OCI-LY7 (cell line): ENCODE measurements around the gene PNPLA1. TPM values are rescaled to one million over a fixed set of nuclear protein-coding genes. Genes with fewer than 3 reads are reported as not detected.

Experiments used
- BruUV-seq: library from RNA; stranded (reverse); fragments of 400-500 nt; replicated peaks from 2 replicates; lab custom pipeline; 2021; lab: Mats Ljungman, UMichigan
- CTCF ChIA-PET: fragments of 300-600 bp; sonication (Branson Sonifier 250); formaldehyde crosslinking; loops from one replicate; lab custom pipeline; 2022; ENCODE audit warnings: antibody characterized with exemption; ENCODE audit not compliant: unreplicated experiment; lab: Charles Lee
- POLR2A ChIA-PET: fragments of 300-600 bp; sonication (Branson Sonifier 250); formaldehyde crosslinking; loops from one replicate; lab custom pipeline; 2022; ENCODE audit warnings: antibody characterized with exemption; lab: Charles Lee
- DNase-seq: peaks from one replicate; pipeline ENCODE4 v3.0.0-alpha.2; 2015; ENCODE audit warnings: low spot score
- H2AFZ ChIP-seq: fragments of 200-600 bp; sonication (generic), shearing (Covaris generic); 2 replicates; pipeline ENCODE4 v1.6.1; 2014; ENCODE audit warnings: mild to moderate bottlenecking, antibody characterized with exemption, low read length, moderate library complexity
- H3K27ac ChIP-seq: fragments of 200-600 bp; sonication (generic); 2 replicates; pipeline ENCODE4 v1.5.1; 2014; ENCODE audit warnings: mixed run types, low read depth, mild to moderate bottlenecking, moderate library complexity, low read length, inconsistent platforms; ENCODE audit not compliant: poor library complexity, severe bottlenecking
- H3K36me3 ChIP-seq: fragments of 200-600 bp; sonication (generic); 2 replicates; pipeline ENCODE4 v1.6.1; 2014; ENCODE audit warnings: mild to moderate bottlenecking, antibody characterized with exemption, low read length, moderate library complexity, mixed read lengths; ENCODE audit not compliant: insufficient read depth
- H3K4me1 ChIP-seq: fragments of 200-600 bp; sonication (generic); 2 replicates; pipeline ENCODE4 v1.5.1; 2014; ENCODE audit warnings: mild to moderate bottlenecking, low read length; ENCODE audit not compliant: insufficient read depth, poor library complexity, severe bottlenecking
- H3K4me2 ChIP-seq: fragments of 200-600 bp; sonication (generic); 2 replicates; pipeline ENCODE4 v1.6.1; 2014; ENCODE audit warnings: mild to moderate bottlenecking, low read length
- H3K4me3 ChIP-seq: fragments of 200-600 bp; sonication (generic); 2 replicates; pipeline ENCODE4 v1.5.1; 2014; ENCODE audit warnings: mild to moderate bottlenecking, low read depth, low read length; ENCODE audit not compliant: poor library complexity, severe bottlenecking
- H3K79me2 ChIP-seq: fragments of 200-600 bp; sonication (generic); 2 replicates; pipeline ENCODE4 v1.6.1; 2016; ENCODE audit warnings: low read depth, mild to moderate bottlenecking, low read length, moderate library complexity, mixed read lengths; ENCODE audit not compliant: insufficient read depth
- H3K9me2 ChIP-seq: fragments of 200-600 bp; sonication (generic); 2 replicates; pipeline ENCODE4 v1.6.1; 2016; ENCODE audit warnings: mild to moderate bottlenecking, low read length, mixed read lengths; ENCODE audit not compliant: insufficient read depth
- H3K9me3 ChIP-seq: fragments of 200-600 bp; sonication (generic); 2 replicates; pipeline ENCODE4 v1.6.1; 2014; ENCODE audit warnings: mild to moderate bottlenecking, mixed run types, low read length, mixed read lengths
- H4K20me1 ChIP-seq: fragments of 200-600 bp; sonication (generic); 2 replicates; pipeline ENCODE4 v1.6.1; 2014; ENCODE audit warnings: mild to moderate bottlenecking, antibody characterized with exemption, low read length, moderate library complexity, mixed read lengths; ENCODE audit not compliant: insufficient read depth
- EZH2phosphoT487 ChIP-seq: fragments of 200-600 bp; sonication (generic); IDR thresholded peaks from 2 replicates; pipeline ENCODE4 v1.6.1; 2018; ENCODE audit warnings: low read depth, borderline replicate concordance, mild to moderate bottlenecking, mixed run types, antibody characterized with exemption, low read length, moderate library complexity, mixed read lengths
- intact Hi-C: fragments of 100-400 bp; cut with micrococcal nuclease; formaldehyde crosslinking; loops from one replicate; pipeline ENCODE4 v1.10.0; 2022; ENCODE audit not compliant: unreplicated experiment
- total RNA-seq, 2 experiments: library from RNA; depleted of rRNA in 1 of 2; stranded (reverse); fragments of >200 nt in 1 of 2; shearing (Covaris generic) in 1 of 2; gene quantifications; 2 replicates each; pipeline ENCODE4 v1.2.3, GENCODE V29; 2014 to 2022
- TF ChIP-seq, protein P1 (sequence below): fragments of 200-600 bp; sonication (generic); conservative IDR thresholded peaks from 2 replicates; pipeline ENCODE4 v1.5.1; 2014; ENCODE audit warnings: mild to moderate bottlenecking, antibody characterized with exemption, low read length, moderate library complexity, mixed read lengths

Gene PNPLA1
- total RNA-seq, 2 experiments from 2014 or later: not detected

DNA sequence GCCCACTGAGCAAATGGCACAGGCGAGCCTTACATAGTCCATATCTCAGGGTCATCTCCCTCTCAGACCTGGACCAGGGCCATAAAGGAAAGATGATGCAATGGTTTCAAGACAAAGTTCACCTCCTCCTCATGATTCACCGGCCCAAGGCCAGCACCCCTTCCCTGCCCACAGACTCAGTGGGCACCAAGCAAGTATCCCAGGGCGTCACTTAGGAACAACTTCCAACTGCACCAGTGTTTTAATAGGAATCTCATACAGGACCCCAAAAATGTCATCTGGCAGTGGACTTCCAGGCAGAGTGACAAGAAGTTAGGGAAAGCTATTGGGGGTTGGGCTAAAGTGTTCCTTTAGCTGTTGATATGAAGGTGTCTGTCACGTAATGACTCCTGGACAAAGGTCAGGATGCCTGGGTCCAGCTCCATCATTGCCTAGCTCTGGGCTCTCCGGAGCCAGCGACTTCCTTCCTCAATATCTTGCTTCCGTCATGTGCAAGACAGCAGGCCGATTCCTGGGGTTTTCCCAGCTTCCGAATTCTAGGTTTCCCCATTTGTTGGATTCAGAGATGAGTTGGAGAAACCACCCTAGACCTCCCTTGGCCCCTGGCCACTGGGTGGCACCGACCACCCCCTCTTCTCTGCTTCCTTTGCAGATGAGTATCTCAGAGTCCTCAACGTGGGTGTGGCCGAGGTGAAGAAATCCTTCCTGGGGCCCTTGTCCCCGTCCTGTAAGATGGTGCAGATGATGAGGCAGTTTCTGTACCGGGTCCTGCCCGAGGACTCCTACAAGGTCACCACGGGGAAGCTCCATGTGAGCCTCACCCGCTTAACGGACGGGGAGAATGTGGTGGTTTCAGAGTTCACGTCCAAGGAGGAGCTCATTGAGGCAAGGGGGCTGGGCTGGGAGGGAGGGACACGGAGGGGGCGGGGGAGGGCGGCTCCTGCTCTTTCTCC is 21.1 kb downstream of the PNPLA1 start:
- H3K9me3 ChIP-seq: no peaks in the 10 kb centered on the region
- DNase-seq: no peak
- no peaks in the 10 kb centered on the region for H4K20me1 ChIP-seq
- H3K4me1 ChIP-seq: no peaks in the 10 kb centered on the region
- H2AFZ ChIP-seq: no peak overlapping the region
- no peaks in the 10 kb centered on the region for H3K36me3 ChIP-seq
- no peak overlapping the region for H3K27ac ChIP-seq
- H3K79me2 ChIP-seq: no peaks in the 10 kb centered on the region
- no peak overlapping the region for H3K4me3 ChIP-seq
- BruUV-seq: no TSS peak
- no peaks in the 10 kb centered on the region for H3K9me2 ChIP-seq
- intact Hi-C loops: no loop called here
- no peak overlapping the region for H3K4me2 ChIP-seq
- CTCF ChIA-PET: interaction anchor here (2.0 kb wide), 1 partner anchor 12 kb away, joined by 7 read pairs; no protein-coding TSS in a partner anchor
- TF ChIP-seq, protein P1, sequence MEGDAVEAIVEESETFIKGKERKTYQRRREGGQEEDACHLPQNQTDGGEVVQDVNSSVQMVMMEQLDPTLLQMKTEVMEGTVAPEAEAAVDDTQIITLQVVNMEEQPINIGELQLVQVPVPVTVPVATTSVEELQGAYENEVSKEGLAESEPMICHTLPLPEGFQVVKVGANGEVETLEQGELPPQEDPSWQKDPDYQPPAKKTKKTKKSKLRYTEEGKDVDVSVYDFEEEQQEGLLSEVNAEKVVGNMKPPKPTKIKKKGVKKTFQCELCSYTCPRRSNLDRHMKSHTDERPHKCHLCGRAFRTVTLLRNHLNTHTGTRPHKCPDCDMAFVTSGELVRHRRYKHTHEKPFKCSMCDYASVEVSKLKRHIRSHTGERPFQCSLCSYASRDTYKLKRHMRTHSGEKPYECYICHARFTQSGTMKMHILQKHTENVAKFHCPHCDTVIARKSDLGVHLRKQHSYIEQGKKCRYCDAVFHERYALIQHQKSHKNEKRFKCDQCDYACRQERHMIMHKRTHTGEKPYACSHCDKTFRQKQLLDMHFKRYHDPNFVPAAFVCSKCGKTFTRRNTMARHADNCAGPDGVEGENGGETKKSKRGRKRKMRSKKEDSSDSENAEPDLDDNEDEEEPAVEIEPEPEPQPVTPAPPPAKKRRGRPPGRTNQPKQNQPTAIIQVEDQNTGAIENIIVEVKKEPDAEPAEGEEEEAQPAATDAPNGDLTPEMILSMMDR: no peak
- no peak for TF ChIP-seq EZH2phosphoT487
- POLR2A ChIA-PET: no interaction called here

DNA sequence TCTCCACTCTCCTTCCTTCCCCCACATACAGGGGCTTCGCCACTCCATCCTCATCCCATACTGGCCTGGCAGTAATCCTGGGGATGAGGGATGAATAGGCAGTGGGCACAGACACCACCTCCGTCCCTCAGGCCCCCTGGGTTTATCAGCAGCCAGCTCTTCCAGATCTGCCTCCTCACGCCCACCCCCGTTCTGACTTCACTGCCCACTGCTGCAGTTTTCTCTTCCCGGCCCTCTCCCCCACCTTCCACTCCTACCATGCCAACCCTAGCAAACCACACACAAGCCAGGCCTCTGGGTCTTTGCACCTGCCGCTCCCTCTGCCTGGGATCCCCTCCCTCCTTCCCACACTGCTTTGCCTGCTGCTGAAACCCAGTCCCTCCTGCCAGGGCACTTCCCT is 22.3 kb downstream of the PNPLA1 start:
- intact Hi-C loops: no loop called here
- POLR2A ChIA-PET: no interaction called here

More for the DNA sequence above, 22.3 kb downstream of the PNPLA1 start:
- Histone ChIP-seq H3K4me1 (no peaks in the 10 kb centered on the region), H3K9me3 (no peaks in the 10 kb centered on the region), H2AFZ (no peak overlapping the region), H3K79me2 (no peaks in the 10 kb centered on the region), H3K9me2 (no peaks in the 10 kb centered on the region), H3K4me3 (no peak overlapping the region), H4K20me1 (no peaks in the 10 kb centered on the region), H3K36me3 (no peaks in the 10 kb centered on the region), H3K4me2 (no peak overlapping the region), H3K27ac (no peak overlapping the region)
- no peak for TF ChIP-seq EZH2phosphoT487
- TF ChIP-seq, protein P1: no peak
- DNase-seq: no peak
- CTCF ChIA-PET: no interaction called here
- no TSS peak for BruUV-seq
